ENCODE measurements around the gene ZNF341.

DNA sequence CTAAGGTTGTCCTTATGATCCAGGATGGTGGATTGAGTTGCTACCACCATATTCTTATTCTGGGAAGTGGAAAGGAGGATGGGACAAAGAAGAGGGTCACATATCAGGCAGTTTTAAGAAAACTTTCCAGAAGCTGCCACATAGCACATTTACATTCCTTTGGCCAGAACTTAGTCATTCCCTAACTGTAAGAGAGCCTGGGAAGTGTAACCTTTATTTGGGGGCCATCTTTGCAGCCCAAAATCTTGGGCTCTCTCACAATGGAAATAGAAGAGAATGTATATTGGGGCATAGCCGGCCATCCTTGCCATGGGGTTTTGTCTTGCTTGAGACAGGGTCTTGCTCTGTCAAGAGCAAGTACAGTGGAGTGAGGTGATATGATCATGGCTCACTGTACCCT lies 8.4 kb downstream of the ZNF341 start:
- TF ChIP-seq, protein P1, sequence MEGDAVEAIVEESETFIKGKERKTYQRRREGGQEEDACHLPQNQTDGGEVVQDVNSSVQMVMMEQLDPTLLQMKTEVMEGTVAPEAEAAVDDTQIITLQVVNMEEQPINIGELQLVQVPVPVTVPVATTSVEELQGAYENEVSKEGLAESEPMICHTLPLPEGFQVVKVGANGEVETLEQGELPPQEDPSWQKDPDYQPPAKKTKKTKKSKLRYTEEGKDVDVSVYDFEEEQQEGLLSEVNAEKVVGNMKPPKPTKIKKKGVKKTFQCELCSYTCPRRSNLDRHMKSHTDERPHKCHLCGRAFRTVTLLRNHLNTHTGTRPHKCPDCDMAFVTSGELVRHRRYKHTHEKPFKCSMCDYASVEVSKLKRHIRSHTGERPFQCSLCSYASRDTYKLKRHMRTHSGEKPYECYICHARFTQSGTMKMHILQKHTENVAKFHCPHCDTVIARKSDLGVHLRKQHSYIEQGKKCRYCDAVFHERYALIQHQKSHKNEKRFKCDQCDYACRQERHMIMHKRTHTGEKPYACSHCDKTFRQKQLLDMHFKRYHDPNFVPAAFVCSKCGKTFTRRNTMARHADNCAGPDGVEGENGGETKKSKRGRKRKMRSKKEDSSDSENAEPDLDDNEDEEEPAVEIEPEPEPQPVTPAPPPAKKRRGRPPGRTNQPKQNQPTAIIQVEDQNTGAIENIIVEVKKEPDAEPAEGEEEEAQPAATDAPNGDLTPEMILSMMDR (IDR thresholded peaks at IDR 0.05) = no peak
- TF ChIP-seq POLR2A (IDR thresholded peaks at IDR 0.05) = no peak
